Left ventricle myocardium superior (tissue), 1 donor: ENCODE results near the gene GGNBP2. TPM values are rescaled to one million over a fixed set of nuclear protein-coding genes. Genes with fewer than 3 reads are reported as not detected.
"Not testable (repeated sequence)": the region's sequence is repeated elsewhere in the genome, so short reads cannot be mapped to it uniquely, and the experiment has no call there.

ENCODE experiments used
- ATAC-seq: fragments of 200-7000 bp; cut with Tn5 transposase; one replicate; pipeline ENCODE4 v1.9.1; 2020; ENCODE audit warnings: mild to moderate bottlenecking, moderate library complexity
- DNase-seq: peaks from one replicate; pipeline ENCODE4 v3.0.0-alpha.2; 2020
- intact Hi-C: fragments of 100-400 bp; cut with micrococcal nuclease; formaldehyde crosslinking; loops from one replicate; pipeline ENCODE4 v1.11.0; 2022
- long read RNA-seq: library from polyadenylated mRNA; unstranded; transcript quantifications from one replicate; pipeline ENCODE4 v2.0.0, GENCODE V29; 2021
- total RNA-seq: library from RNA; stranded (reverse); fragmentation: NEBNext Ultra II Directional; extraction: Animal tissue kit (Norgen Biotek cat#: 25700); gene quantifications from one replicate; pipeline ENCODE4 v1.2.1, GENCODE V29; 2021
- donor health status: DM: no; HTN: yes; CAD: no; lungs with severe emphysema.

Gene GGNBP2, protein sequence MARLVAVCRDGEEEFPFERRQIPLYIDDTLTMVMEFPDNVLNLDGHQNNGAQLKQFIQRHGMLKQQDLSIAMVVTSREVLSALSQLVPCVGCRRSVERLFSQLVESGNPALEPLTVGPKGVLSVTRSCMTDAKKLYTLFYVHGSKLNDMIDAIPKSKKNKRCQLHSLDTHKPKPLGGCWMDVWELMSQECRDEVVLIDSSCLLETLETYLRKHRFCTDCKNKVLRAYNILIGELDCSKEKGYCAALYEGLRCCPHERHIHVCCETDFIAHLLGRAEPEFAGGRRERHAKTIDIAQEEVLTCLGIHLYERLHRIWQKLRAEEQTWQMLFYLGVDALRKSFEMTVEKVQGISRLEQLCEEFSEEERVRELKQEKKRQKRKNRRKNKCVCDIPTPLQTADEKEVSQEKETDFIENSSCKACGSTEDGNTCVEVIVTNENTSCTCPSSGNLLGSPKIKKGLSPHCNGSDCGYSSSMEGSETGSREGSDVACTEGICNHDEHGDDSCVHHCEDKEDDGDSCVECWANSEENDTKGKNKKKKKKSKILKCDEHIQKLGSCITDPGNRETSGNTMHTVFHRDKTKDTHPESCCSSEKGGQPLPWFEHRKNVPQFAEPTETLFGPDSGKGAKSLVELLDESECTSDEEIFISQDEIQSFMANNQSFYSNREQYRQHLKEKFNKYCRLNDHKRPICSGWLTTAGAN
- total RNA-seq = 41.8 TPM
- long read RNA-seq, transcript GGNBP2-212 (14 exons, 2,847 nt) = major isoform, 11 of 96 reads
- long read RNA-seq, partial matches to known transcripts = 80 of 96 reads
- long read RNA-seq, other reads (novel, unspliced or antisense) = 5 of 96 reads

GRCh38 chr17:36544307-36545076 is at the start of gene GGNBP2:
TSS of gene GGNBP2 (plus strand) at chr17:36544919. CDS start at chr17:36545725, 806 bp downstream.
- DNase-seq = peak; percentile 96
- intact Hi-C loops = no loop called here
- peak; percentile 92 for ATAC-seq

- ATAC-seq = no peak
- intact Hi-C loops = no loop called here
- no peak for DNase-seq
Observed at GRCh38 chr17:36495076-36495578, 49.6 kb upstream of the GGNBP2 start.

GRCh38 chr17:36496018-36496789 is 48.5 kb upstream of the GGNBP2 start:
- intact Hi-C loops = no loop called here
- ATAC-seq (no peak), DNase-seq (no peak)

DNA sequence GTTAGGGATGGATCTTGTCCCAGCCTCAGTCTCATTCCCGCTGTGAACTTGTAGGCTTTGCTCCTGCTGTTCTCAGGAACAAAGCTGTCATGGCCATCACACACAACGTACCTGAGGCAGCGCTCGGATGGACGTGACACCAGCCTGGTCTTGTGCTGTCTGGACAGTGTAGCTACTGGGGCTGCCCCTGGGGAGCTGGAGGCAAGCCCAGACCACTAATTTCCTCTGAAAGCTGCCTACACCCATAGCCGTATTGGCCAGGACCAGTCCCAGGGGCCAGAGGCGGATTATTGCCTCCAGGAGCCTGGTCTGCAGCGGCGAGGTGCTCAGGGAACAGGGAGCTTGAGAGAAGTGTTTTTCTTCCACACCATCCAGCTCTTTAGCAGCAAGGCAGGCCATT is 46.6 kb upstream of the GGNBP2 start:
- no peak for DNase-seq
- intact Hi-C loops = no loop called here
- peak; percentile 52 for ATAC-seq

DNA sequence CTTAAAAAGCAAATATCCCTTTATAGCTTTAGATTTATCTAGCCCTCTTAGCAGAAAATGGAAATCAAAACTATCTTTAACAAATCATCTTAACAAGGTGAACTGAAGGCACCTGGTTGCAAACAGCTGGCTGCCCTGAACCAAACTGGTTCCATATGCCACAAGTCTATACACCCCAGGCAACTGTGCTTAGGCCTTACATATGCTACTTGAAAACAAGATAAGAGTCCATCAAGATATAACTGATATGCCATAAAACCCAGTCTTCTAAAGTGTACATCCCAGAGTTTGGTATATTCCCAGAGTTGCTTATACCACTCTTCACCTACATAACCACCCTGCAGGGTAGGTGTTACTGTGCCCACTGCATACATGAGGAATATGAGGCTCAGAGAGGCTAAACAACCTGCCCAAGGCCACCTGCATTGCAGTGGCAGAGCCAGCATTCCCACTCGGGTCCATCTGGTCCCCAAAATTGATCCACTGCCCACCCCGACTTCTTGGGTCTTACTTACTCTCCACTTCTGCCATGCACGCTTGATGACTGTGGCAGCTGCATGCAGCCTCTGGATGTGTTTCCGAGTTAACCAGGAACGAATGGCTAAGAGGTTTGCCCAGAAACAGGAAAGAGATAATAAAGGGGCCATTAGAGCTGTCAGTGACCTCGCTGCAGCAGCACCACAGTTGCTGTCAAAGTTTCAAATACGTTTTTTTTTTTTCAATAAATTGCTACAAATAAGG is 46.0 kb upstream of the GGNBP2 start:
- no peak for ATAC-seq
- no peak for DNase-seq
- intact Hi-C loops = no loop called here

GRCh38 chr17:36500745-36501225 is 43.9 kb upstream of the GGNBP2 start:
- intact Hi-C loops = no loop called here
- ATAC-seq (no peak), DNase-seq (no peak)

DNA sequence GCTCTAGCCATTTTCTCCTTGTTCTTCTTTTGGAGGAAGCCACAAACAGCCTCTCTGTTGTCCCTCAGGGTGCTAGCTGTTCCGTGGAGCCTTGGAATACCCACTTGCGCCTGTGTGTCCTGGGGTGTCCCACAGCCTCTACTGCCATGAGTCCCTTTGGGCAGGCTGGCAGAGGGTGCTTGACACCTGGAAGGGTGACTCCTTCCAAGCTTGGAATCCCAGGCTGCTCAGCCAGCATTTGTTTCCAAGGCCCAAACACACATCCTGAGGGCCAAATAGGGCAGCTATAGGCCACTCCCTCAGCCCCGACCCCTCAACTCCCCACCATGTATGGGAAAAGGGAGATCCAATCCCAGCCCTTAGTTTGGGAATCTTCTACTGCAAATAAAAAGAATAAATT is 43.4 kb upstream of the GGNBP2 start:
- DNase-seq (no peak), ATAC-seq (no peak)
- intact Hi-C loops = no loop called here

DNA sequence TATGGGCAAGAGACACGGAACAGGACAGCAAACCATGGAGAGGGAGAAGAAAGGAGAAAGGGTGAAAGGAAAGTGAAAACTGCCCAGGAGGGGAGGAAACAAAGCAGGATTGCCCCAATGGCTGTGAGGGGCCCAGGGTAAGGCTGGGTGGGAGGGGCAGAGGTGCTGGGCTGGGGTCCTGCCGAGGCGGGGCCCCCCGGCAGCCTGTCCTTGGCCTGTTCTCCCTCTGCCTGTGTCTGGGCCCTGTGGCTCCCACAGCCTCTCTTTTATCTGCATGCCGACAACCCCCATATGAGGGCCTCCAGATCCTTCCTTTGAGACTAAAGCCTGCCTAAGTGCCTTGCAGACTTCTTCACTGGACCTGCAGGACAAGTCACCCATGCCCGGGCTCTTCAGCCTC is 42.8 kb upstream of the GGNBP2 start:
- ATAC-seq (no peak), DNase-seq (no peak)
- intact Hi-C loops = no loop called here

DNA sequence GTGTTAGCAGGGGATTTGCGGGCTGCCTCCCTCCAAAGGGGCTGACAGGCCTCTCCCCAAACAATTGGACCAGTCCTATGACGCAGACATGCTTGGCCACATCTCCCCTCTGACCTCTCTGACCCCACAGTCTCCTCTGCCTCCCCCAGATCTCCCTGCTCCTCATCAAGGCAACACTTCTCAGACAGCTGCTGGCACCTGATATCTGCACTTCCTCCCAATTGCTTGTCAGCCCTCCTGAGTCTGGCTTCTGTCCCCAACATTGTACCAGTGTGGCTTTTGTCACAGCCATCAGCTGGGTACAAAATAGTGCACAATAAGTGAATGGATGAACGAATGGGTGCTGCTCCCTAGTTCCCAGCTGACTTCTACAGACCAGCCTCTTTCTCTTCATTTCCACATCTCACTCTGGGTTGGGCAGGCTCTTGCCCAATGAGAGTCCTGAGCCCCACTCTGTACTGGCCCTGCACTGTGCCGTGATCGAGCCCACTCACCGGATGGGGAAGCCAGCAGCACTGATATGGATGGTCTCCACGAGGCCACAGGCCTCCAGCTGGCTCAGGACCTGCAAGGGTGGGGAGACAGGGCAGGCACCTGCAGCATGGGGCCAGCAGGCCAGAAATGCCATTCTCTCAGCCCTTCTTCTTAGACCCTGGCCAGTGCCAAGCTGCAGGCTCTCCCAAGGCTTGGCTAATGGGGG is 41.1 kb upstream of the GGNBP2 start:
- DNase-seq (no peak), ATAC-seq (peak; percentile 88)
- intact Hi-C loops = no loop called here

DNA sequence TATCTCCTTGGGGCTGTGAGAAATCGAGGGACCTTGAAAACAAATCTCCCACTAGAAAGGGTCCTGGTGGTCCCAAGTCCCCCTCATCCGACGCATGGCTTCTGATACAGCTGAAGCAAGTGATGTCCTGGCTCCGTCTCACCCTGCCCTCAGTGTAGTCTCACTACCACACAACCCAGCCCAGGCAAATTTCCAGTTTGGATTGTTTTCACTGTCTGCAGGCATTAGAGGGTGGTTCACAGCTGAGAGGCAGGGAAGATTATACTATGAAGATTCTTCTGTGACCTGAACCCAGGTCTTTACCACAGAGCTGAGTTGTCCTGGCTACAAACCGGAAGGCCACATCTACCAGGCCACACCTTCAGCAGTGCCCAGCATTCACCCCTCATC is 40.6 kb upstream of the GGNBP2 start:
- DNase-seq = no peak
- no peak for ATAC-seq
- intact Hi-C loops = no loop called here

GRCh38 chr17:36505171-36505570 is 39.5 kb upstream of the GGNBP2 start:
- DNase-seq (no peak), ATAC-seq (no peak)
- intact Hi-C loops = no loop called here

DNA sequence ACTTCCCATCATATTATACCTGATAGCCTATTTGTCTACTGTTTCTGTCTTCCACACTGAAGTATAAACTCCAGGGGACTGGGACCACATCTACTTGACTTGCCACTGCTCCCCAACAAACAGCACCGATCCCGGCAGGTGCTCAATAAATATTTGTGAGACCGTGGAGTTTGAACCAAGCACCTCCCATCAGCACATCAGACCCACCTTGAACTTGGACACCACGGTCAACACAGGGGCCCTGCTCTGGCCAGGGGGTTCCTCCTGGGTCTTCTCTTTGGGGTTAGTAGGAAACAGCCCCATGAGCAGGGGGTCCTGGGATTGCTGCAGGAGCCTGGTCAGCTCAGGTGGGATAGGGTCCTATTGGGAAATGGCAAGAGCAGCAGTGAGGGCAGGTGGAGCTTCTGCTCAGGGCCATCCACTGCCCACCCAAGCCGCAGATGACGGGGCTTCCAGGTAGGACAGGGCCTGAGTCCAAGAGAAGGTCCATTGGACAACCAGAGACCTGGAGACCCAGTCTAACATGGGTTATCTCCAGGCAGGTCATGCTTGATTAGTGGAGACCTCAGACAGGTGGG is 38.4 kb upstream of the GGNBP2 start:
- DNase-seq (no peak), ATAC-seq (no peak)
- intact Hi-C loops = no loop called here

GRCh38 chr17:36506831-36507230 is 37.9 kb upstream of the GGNBP2 start:
- ATAC-seq (no peak), DNase-seq (no peak)

DNA sequence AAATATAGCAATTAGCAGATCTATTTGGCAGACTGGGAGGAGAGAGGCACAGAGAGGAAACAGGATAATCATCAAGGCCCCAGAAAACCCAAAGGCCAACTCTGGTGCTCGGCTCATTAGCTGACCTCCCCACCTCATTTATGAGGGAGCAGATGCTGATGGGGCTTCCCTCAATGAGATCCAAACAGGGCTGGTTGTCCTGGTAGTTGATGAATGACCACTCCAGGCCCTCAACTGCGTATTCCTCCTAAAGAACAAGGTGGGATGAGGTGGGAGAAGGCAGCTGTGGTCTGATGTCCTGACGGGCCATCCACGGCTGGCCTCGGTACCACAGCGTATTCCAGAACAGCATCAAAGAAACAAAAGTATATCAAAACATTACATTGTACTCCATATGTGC is 37.5 kb upstream of the GGNBP2 start:
- intact Hi-C loops = no loop called here
- no peak for ATAC-seq
- DNase-seq = no peak

More at GRCh38 chr17:36506831-36507230, 37.9 kb upstream of the GGNBP2 start:
- intact Hi-C loops = no loop called here

- intact Hi-C loops, ATAC-seq, DNase-seq: not testable (repeated sequence)
Observed at GRCh38 chr17:36508439-36508838, 36.3 kb upstream of the GGNBP2 start.

DNA sequence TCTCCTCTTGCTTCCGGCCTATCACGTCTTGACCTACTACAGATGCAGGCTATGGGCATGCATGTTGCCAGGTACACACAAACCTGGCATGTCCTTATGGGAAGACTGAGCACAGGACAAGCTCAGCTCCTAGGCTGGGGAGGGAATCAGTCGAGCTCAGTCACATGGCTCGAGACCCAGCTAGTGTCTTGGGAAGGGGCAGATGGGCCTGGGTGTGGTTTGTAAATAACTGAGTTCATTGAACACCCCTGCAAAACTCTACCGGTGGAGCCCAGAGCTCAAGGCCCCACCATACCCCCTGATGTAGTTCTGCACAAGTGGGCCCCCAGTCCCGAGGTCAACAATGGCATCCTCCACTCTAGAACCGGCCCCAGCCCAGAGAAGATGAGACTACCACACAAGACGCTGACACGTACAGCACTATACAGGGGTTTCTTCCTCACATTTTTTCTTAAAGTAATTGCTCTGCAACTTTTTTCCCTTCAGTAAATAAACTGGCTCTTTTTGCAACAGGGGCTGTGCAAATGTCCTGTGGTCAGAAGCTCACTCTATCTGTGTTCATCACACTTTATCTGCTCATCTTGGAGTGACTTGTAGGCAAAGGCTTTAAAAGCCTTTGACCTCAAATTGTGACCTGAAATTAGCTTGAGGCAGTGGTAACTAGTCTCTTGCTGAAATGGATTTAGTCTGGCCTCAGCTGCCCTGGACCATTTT is 35.3 kb upstream of the GGNBP2 start:
- ATAC-seq = no peak
- intact Hi-C loops = no loop called here
- DNase-seq = no peak
